Gastrocnemius medialis (tissue), 4 donors: ENCODE data around the gene SERTAD2.

ENCODE experiments used
- POLR2A ChIP-seq, 2 donors: fragments of 450-650 bp; IDR thresholded peaks; one replicate each; pipeline ENCODE4 v1.6.1; 2017; ENCODE audit warnings: antibody characterized with exemption in 2 of 2, mild to moderate bottlenecking in 2 of 2, moderate library complexity in 2 of 2
- TF ChIP-seq, protein P1 (sequence below), 5 experiments: fragments of 450-650 bp in 3 of 5; fragments of 200-600 bp in 2 of 5; sonication (generic) in 2 of 5; IDR thresholded peaks in 4 of 5; conservative IDR thresholded peaks in 1 of 5; 1 replicate in 4 of 5; 2 replicates in 1 of 5; pipeline ENCODE4 v1.5.1; 2016 to 2019; ENCODE audit warnings: antibody characterized with exemption in 5 of 5, mild to moderate bottlenecking in 3 of 5, moderate library complexity in 3 of 5

DNA sequence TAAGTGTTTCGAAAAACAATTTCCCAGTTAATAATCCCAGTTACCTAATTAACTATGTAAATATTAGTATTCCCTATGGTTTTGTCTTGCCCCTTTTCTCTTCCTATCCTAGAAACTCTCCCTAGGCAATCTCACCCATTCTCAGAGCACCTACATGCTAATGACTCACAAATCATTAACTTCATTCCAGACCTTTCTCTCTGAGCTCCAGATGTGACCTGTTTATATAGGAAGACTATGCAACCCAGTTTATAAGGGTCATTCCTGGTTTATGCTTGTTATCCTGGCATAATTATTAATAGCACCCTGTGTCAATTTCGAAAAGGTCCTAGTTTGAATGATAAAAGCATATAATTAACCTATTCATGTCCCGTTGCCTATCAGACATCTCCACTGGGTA lies 14.8 kb upstream of the SERTAD2 start:
- TF ChIP-seq, protein P1, sequence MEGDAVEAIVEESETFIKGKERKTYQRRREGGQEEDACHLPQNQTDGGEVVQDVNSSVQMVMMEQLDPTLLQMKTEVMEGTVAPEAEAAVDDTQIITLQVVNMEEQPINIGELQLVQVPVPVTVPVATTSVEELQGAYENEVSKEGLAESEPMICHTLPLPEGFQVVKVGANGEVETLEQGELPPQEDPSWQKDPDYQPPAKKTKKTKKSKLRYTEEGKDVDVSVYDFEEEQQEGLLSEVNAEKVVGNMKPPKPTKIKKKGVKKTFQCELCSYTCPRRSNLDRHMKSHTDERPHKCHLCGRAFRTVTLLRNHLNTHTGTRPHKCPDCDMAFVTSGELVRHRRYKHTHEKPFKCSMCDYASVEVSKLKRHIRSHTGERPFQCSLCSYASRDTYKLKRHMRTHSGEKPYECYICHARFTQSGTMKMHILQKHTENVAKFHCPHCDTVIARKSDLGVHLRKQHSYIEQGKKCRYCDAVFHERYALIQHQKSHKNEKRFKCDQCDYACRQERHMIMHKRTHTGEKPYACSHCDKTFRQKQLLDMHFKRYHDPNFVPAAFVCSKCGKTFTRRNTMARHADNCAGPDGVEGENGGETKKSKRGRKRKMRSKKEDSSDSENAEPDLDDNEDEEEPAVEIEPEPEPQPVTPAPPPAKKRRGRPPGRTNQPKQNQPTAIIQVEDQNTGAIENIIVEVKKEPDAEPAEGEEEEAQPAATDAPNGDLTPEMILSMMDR (IDR thresholded peaks at IDR 0.05 in 4 of 5, conservative IDR thresholded peaks at IDR 0.05 in 1 of 5): no peak
- TF ChIP-seq POLR2A (IDR thresholded peaks at IDR 0.05): no peak
